Measurements from ENCODE around the gene HOXD12. TPM values are rescaled to one million over a fixed set of nuclear protein-coding genes. Genes with fewer than 3 reads are reported as not detected.

The HOXD12 gene
- total and polyA plus RNA-seq, 12 donors, result not detected

DNA sequence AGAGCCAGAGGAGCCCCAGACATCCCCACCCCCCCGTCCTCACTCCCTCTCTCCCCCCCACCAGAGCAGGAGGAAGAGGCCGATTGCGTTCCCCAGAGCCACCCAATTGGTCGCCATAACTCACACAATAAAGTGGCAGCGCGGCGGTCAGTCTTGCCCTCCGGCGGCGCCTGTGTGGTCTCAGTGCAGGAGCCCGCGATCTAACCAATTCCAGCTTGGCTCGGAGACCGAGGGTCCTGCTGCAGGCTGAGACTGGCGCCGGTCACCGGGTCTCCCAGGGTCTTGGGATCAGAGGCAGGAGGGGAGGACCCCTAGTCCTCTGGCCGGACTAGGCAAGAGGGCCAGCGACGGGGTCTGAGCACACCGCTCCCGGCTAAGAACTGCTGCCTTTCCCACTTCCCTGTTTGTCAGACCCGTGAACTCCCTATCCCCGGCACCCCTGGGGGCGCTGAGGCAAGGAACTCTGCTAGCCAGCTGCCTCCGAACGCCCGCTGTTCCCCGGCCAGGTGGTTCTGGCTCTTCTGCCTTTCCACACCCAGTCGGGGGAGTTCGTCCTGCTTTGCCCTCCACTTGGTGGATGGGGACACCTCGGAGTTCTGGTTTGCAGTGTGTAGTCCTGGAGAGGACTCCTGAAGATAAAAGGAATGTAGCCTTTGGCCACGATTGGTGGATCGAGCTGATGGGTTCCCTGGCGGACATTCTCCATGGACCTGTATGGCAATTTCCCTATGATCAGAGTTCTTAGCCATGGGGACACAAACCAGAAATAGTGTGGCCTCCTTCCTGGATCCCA is 1.0 kb upstream of the HOXD12 start:
- ATAC-seq (no peak), DNase-seq (no peak)
- no peak overlapping the region for H3K27ac ChIP-seq
- H3K36me3 ChIP-seq, result no peaks in the 10 kb centered on the region
- peaks cover 0 to 33% (median 20%) of the 10 kb centered on the region in 9 donors for H3K4me1 ChIP-seq
- 2 to 3% methylated on average over 35 of the region's 35 CpGs for WGBS, 2 donors
- intact Hi-C loops (cut with DNase I), result loop anchor here in 4 of 10 donors (5.0 kb wide), 2 partner anchors 731 to 846 kb away; no protein-coding TSS in a partner anchor
- TF ChIP-seq, protein P1, sequence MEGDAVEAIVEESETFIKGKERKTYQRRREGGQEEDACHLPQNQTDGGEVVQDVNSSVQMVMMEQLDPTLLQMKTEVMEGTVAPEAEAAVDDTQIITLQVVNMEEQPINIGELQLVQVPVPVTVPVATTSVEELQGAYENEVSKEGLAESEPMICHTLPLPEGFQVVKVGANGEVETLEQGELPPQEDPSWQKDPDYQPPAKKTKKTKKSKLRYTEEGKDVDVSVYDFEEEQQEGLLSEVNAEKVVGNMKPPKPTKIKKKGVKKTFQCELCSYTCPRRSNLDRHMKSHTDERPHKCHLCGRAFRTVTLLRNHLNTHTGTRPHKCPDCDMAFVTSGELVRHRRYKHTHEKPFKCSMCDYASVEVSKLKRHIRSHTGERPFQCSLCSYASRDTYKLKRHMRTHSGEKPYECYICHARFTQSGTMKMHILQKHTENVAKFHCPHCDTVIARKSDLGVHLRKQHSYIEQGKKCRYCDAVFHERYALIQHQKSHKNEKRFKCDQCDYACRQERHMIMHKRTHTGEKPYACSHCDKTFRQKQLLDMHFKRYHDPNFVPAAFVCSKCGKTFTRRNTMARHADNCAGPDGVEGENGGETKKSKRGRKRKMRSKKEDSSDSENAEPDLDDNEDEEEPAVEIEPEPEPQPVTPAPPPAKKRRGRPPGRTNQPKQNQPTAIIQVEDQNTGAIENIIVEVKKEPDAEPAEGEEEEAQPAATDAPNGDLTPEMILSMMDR (IDR thresholded peaks at IDR 0.05), result no peak
- peaks cover 63 to 100% (median 100%) of the 10 kb centered on the region in 7 donors for H3K27me3 ChIP-seq
- no peaks in the 10 kb centered on the region for H3K9me3 ChIP-seq
- peak overlapping the region in 1 of 10 donors; percentile 28 for H3K4me3 ChIP-seq

DNA sequence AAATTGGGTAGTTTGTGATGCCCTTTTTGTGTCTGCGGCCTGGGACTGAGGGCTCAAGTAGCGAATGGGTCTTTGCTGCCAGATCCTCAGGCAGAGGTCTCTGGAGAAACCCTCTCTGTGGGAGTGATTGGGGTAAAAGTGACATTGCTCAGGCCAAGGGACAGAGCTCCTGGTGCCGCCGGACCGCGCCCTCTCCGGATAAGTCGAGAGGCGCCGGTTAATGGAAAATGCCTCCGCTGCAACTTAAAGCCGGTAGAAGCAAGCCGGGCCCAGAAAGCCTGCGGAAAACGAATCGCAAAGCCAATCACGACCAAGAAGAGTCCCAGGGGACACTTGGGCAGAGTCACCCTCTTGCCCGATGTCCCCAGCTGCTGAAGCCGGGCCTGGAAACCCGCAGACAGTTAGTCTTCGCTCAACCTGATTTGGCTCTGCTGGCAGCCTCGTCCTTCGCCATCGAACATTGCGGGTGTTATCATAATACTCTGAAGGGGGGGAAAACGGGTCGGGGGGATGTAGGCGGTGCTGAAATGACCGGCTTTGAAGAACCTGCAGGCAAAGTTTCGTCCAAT is 352 bp upstream of the HOXD12 start:
- H3K36me3 ChIP-seq, result no peaks in the 10 kb centered on the region
- no peak overlapping the region for H3K4me3 ChIP-seq
- TF ChIP-seq, protein P1 (IDR thresholded peaks at IDR 0.05), result no peak
- no peak for DNase-seq
- no peak overlapping the region for H3K27ac ChIP-seq
- WGBS, 2 donors, result 4 to 5% methylated on average over 30 of the region's 30 CpGs
- peaks cover 0 to 36% (median 24%) of the 10 kb centered on the region in 9 donors for H3K4me1 ChIP-seq
- H3K27me3 ChIP-seq, result peaks cover 62 to 100% (median 100%) of the 10 kb centered on the region in 7 donors
- no peak for ATAC-seq
- intact Hi-C loops (cut with DNase I), result loop anchor here in 4 of 10 donors (5.0 kb wide), 2 partner anchors 732 to 847 kb away; no protein-coding TSS in a partner anchor
- H3K9me3 ChIP-seq, result no peaks in the 10 kb centered on the region

DNA sequence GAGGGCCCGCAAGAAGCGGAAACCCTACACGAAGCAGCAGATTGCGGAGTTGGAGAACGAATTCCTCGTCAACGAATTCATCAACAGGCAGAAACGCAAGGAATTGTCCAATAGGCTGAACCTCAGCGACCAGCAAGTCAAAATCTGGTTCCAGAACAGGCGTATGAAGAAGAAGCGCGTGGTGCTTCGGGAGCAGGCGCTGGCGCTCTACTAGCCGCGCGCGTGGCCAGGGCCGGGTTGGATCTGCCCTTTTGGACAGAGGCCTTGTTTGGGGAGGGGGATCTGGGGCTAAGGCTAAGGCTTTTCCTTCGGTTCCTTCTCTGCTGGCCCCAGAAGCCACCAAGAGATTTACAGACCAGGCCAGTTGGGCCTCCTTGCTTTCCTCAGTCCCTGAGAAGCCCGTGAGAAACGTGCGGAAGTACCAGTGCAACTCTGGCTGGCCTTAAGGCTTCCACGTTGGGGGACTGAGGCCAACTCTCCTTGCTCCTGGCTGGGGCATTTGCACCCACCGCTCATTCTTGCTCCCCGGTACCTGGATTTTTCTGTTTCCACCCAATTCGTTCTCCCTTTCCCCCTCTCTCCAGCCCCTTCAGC is 1.0 kb downstream of the HOXD12 start:
- H3K4me1 ChIP-seq, result peaks cover 0 to 45% (median 25%) of the 10 kb centered on the region in 9 donors
- intact Hi-C loops (cut with DNase I), result no loop called here
- no peaks in the 10 kb centered on the region for H3K36me3 ChIP-seq
- peaks cover 54 to 100% (median 100%) of the 10 kb centered on the region in 7 donors for H3K27me3 ChIP-seq
- TF ChIP-seq, protein P1 (IDR thresholded peaks at IDR 0.05), result no peak
- ATAC-seq (no peak), DNase-seq (no peak)
- H3K9me3 ChIP-seq, result no peaks in the 10 kb centered on the region
- no peak overlapping the region for H3K4me3 ChIP-seq
- no peak overlapping the region for H3K27ac ChIP-seq
- WGBS, 2 donors, result 5 to 9% methylated on average over 28 of the region's 28 CpGs

DNA sequence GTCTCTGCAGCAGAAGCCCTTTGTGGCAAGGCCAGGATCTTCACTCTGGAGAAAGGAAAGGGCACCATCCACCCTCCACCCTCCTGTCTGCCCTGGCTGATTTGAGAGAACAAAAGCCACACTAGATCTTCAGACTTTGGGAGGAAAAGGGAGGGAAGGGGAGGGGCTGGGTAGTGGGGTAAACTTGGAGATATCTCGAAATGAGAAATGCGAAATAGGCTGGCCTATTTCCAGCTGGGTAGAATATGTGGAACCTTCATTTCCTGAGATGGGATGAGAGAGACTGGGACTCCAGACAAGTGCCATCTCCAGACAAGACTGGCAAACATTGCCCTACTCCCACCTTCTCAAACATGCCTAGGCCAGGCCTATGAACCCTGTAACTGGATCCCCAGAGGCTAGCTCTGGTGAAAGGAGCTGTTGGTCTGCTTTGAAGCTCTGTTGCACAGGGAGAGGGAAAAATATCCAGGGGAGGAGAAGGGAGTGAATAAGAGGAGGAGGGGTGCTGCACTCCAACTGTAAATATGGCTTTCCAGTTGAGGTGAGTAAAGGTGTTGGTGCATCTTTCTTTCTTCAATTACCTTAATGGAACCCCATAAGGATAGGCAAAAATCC is 1.7 kb downstream of the HOXD12 start:
- peaks cover 58 to 100% (median 100%) of the 10 kb centered on the region in 7 donors for H3K27me3 ChIP-seq
- no peak for ATAC-seq

More for the DNA sequence above, 1.7 kb downstream of the HOXD12 start:
- 5 to 14% methylated on average over 2 of the region's 2 CpGs for WGBS, 2 donors
- DNase-seq, result no peak
- Histone ChIP-seq H3K4me3 (no peak overlapping the region), H3K27ac (no peak overlapping the region), H3K9me3 (no peaks in the 10 kb centered on the region), H3K36me3 (no peaks in the 10 kb centered on the region), H3K4me1 (peaks cover 0 to 46% (median 24%) of the 10 kb centered on the region in 9 donors)
- intact Hi-C loops (cut with DNase I), result no loop called here
- TF ChIP-seq, protein P1 (IDR thresholded peaks at IDR 0.05), result no peak

Data from heart right ventricle (tissue), 16 donors.